Neural cell (in vitro differentiated cells): ENCODE measurements around the gene FAM210A. TPM values are rescaled to one million over a fixed set of nuclear protein-coding genes. Genes with fewer than 3 reads are reported as not detected.

ENCODE experiments used
- H2AFZ ChIP-seq: fragments of 200-600, 300-800 bp; sonication (generic), shearing (Covaris generic); 2 replicates; pipeline ENCODE4 v1.6.0; 2014; ENCODE audit warnings: low read depth, mild to moderate bottlenecking, antibody characterized with exemption, low read length, moderate library complexity
- H3F3A ChIP-seq: fragments of 200-600 bp; shearing (Covaris generic); 2 replicates; pipeline ENCODE4 v1.6.1; 2016; ENCODE audit warnings: mild to moderate bottlenecking, moderate library complexity, mixed read lengths, antibody characterized with exemption, low read length; ENCODE audit not compliant: insufficient read depth, poor library complexity, severe bottlenecking
- H3K27ac ChIP-seq: fragments of 200-600, 300-800 bp; sonication (generic), shearing (Covaris generic); 2 replicates; pipeline ENCODE4 v1.5.1; 2014; ENCODE audit warnings: mild to moderate bottlenecking, low read length, moderate library complexity
- H3K27me3 ChIP-seq: fragments of 300-800, 200-600 bp; sonication (generic), shearing (Covaris generic); 2 replicates; pipeline ENCODE4 v1.6.0; 2014; ENCODE audit warnings: mild to moderate bottlenecking, low read depth, low read length, moderate library complexity; ENCODE audit not compliant: insufficient read depth
- H3K36me3 ChIP-seq: fragments of 300-800, 200-600 bp; sonication (generic), shearing (Covaris generic); 2 replicates; pipeline ENCODE4 v1.5.1; 2014; ENCODE audit warnings: mild to moderate bottlenecking, antibody characterized with exemption, low read length, moderate library complexity; ENCODE audit not compliant: insufficient read depth
- H3K4me2 ChIP-seq: fragments of 300-800, 200-600 bp; sonication (generic), shearing (Covaris generic); 2 replicates; pipeline ENCODE4 v1.6.0; 2014; ENCODE audit warnings: mild to moderate bottlenecking, low read length
- H3K4me3 ChIP-seq: fragments of 300-800, 200-600 bp; sonication (generic), shearing (Covaris generic); 2 replicates; pipeline ENCODE4 v1.5.1; 2014; ENCODE audit warnings: mild to moderate bottlenecking, low read length, moderate library complexity
- H3K79me2 ChIP-seq: fragments of 200-600 bp; shearing (Covaris generic); replicated peaks from 2 replicates; pipeline ENCODE4 v1.6.0; 2014; ENCODE audit warnings: mild to moderate bottlenecking, low read length, moderate library complexity; ENCODE audit not compliant: insufficient read depth
- H3K9ac ChIP-seq: fragments of 300-800, 200-600 bp; sonication (generic), shearing (Covaris generic); 2 replicates; pipeline ENCODE4 v1.6.1; 2016; ENCODE audit warnings: mild to moderate bottlenecking, low read length, mixed read lengths
- H3K9me2 ChIP-seq: fragments of 200-600 bp; shearing (Covaris generic); 2 replicates; pipeline ENCODE4 v1.6.1; 2016; ENCODE audit warnings: mild to moderate bottlenecking, low read length, mixed read lengths; ENCODE audit not compliant: insufficient read depth
- H3K9me3 ChIP-seq: fragments of 200-600, 300-800 bp; sonication (generic), shearing (Covaris generic); 2 replicates; pipeline ENCODE4 v1.6.1; 2016; ENCODE audit warnings: mild to moderate bottlenecking, mixed run types, low read length, moderate library complexity, mixed read lengths
- H4K20me1 ChIP-seq: fragments of 200-600 bp; shearing (Covaris generic); 2 replicates; pipeline ENCODE4 v1.6.1; 2016; ENCODE audit warnings: mild to moderate bottlenecking, mixed run types; ENCODE audit not compliant: insufficient read depth
- EP300 ChIP-seq: fragments of 450-650 bp; conservative IDR thresholded peaks from 2 replicates; pipeline ENCODE4 v1.6.1; 2014; ENCODE audit warnings: antibody characterized with exemption, mild to moderate bottlenecking, moderate library complexity; ENCODE audit not compliant: poor library complexity, severe bottlenecking
- EZH2 ChIP-seq: fragments of 200-600, 300-800 bp; shearing (Covaris generic), sonication (generic); IDR thresholded peaks from 2 replicates; pipeline ENCODE4 v1.6.1; 2014; ENCODE audit warnings: antibody characterized with exemption, low read length, borderline replicate concordance, mild to moderate bottlenecking; ENCODE audit not compliant: insufficient read depth, poor library complexity, severe bottlenecking
- MXI1 ChIP-seq: fragments of 450-650 bp; conservative IDR thresholded peaks from 2 replicates; pipeline ENCODE4 v1.6.1; 2014; ENCODE audit warnings: antibody characterized with exemption, mild to moderate bottlenecking; ENCODE audit not compliant: poor library complexity, severe bottlenecking
- POLR2AphosphoS5 ChIP-seq: IDR thresholded peaks from 2 replicates; pipeline ENCODE4 v1.6.1; 2012
- RAD21 ChIP-seq: fragments of 450-650 bp; conservative IDR thresholded peaks from 2 replicates; pipeline ENCODE4 v1.6.1; 2014; ENCODE audit warnings: antibody characterized with exemption, mild to moderate bottlenecking, moderate library complexity
- SMC3 ChIP-seq: fragments of 450-650 bp; conservative IDR thresholded peaks from 2 replicates; pipeline ENCODE4 v1.6.1; 2014; ENCODE audit warnings: antibody characterized with exemption, mild to moderate bottlenecking, moderate library complexity; ENCODE audit not compliant: poor library complexity
- TAF1 ChIP-seq: IDR thresholded peaks from 2 replicates; pipeline ENCODE4 v1.6.1; 2012; ENCODE audit warnings: low read depth
- polyA plus RNA-seq: library from polyadenylated mRNA; depleted of rRNA; stranded (reverse); fragments of >200 nt; gene quantifications from 2 replicates; pipeline ENCODE4 v1.2.3, GENCODE V29; 2014
- TF ChIP-seq, protein P1 (sequence below): IDR thresholded peaks from 2 replicates; pipeline ENCODE4 v1.6.1; 2012; ENCODE audit warnings: borderline replicate concordance
- TF ChIP-seq, protein P2 (sequence below): fragments of 450-650 bp; IDR thresholded peaks from 2 replicates; pipeline ENCODE4 v1.5.1; 2014; ENCODE audit warnings: antibody characterized with exemption, mild to moderate bottlenecking, moderate library complexity; ENCODE audit not compliant: poor library complexity, severe bottlenecking

FAM210A gene
- polyA plus RNA-seq, 1 donor from 2014 or later = 11.5 TPM

DNA sequence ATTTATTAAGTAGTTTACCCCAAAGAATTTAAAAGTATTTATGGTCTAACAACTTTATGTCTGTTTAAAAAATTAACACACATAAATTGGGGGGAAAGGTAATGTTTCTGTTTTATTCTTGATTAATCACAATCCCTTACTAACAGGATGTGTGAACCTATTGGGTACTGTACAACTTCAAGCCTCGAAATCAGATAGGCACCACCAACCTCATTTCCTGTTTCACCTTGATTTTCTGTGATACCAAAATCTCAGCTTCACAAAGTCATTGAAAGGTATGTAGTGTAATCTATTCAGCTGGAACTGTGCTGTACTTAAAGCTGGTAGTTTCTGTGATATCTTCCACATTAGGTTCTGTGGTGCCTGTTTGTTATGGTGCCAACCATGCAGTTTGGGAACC lies 4.1 kb upstream of the FAM210A start:
- no peaks in the 10 kb centered on the region for H3K9me3 ChIP-seq
- no peaks in the 10 kb centered on the region for H3K27me3 ChIP-seq
- no peak overlapping the region for H3K9ac ChIP-seq
- TF ChIP-seq MXI1 (no peak), SMC3 (no peak), TAF1 (no peak), RAD21 (no peak), POLR2AphosphoS5 (no peak), EZH2 (no peak), EP300 (no peak)
- TF ChIP-seq, protein P1, sequence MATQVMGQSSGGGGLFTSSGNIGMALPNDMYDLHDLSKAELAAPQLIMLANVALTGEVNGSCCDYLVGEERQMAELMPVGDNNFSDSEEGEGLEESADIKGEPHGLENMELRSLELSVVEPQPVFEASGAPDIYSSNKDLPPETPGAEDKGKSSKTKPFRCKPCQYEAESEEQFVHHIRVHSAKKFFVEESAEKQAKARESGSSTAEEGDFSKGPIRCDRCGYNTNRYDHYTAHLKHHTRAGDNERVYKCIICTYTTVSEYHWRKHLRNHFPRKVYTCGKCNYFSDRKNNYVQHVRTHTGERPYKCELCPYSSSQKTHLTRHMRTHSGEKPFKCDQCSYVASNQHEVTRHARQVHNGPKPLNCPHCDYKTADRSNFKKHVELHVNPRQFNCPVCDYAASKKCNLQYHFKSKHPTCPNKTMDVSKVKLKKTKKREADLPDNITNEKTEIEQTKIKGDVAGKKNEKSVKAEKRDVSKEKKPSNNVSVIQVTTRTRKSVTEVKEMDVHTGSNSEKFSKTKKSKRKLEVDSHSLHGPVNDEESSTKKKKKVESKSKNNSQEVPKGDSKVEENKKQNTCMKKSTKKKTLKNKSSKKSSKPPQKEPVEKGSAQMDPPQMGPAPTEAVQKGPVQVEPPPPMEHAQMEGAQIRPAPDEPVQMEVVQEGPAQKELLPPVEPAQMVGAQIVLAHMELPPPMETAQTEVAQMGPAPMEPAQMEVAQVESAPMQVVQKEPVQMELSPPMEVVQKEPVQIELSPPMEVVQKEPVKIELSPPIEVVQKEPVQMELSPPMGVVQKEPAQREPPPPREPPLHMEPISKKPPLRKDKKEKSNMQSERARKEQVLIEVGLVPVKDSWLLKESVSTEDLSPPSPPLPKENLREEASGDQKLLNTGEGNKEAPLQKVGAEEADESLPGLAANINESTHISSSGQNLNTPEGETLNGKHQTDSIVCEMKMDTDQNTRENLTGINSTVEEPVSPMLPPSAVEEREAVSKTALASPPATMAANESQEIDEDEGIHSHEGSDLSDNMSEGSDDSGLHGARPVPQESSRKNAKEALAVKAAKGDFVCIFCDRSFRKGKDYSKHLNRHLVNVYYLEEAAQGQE = no peak
- TF ChIP-seq, protein P2, sequence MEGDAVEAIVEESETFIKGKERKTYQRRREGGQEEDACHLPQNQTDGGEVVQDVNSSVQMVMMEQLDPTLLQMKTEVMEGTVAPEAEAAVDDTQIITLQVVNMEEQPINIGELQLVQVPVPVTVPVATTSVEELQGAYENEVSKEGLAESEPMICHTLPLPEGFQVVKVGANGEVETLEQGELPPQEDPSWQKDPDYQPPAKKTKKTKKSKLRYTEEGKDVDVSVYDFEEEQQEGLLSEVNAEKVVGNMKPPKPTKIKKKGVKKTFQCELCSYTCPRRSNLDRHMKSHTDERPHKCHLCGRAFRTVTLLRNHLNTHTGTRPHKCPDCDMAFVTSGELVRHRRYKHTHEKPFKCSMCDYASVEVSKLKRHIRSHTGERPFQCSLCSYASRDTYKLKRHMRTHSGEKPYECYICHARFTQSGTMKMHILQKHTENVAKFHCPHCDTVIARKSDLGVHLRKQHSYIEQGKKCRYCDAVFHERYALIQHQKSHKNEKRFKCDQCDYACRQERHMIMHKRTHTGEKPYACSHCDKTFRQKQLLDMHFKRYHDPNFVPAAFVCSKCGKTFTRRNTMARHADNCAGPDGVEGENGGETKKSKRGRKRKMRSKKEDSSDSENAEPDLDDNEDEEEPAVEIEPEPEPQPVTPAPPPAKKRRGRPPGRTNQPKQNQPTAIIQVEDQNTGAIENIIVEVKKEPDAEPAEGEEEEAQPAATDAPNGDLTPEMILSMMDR = no peak
- no peaks in the 10 kb centered on the region for H4K20me1 ChIP-seq
- H2AFZ ChIP-seq = no peak overlapping the region
- H3K4me2 ChIP-seq = no peak overlapping the region
- H3K27ac ChIP-seq = no peak overlapping the region
- no peaks in the 10 kb centered on the region for H3K36me3 ChIP-seq
- H3K79me2 ChIP-seq = peaks cover 38% of the 10 kb centered on the region
- H3K4me3 ChIP-seq = no peak overlapping the region
- H3K9me2 ChIP-seq = no peaks in the 10 kb centered on the region
- no peaks in the 10 kb centered on the region for H3F3A ChIP-seq

DNA sequence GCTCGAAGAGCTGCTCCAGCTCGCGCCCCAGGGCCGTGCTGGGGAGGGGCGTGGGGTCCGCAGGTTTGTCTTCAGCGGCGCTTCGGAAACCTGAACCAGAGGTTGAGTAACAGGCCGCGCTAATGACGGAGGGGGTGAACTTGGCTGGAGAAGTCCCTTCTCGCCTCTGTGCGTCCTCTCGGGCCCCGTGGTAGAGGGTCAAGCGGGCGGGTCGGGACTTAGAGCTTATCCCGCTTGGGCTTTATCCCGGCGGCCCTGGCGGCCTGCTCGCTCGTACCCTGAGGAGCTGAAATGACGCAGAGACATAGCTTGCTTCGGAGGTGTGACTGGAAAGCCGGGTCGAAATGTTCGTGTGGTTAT lies 594 bp upstream of the FAM210A start:
- Histone ChIP-seq H3K4me3 (peak overlapping the region; percentile 88), H3K36me3 (no peaks in the 10 kb centered on the region), H3K9me3 (no peaks in the 10 kb centered on the region), H3K27ac (peak overlapping the region; percentile 91), H3K9me2 (no peaks in the 10 kb centered on the region), H3K4me2 (peak overlapping the region; percentile 90), H3K9ac (peak overlapping the region; percentile 87), H2AFZ (peak overlapping the region; percentile 80), H3K27me3 (no peaks in the 10 kb centered on the region), H3K79me2 (peaks cover 50% of the 10 kb centered on the region), H4K20me1 (no peaks in the 10 kb centered on the region), H3F3A (no peaks in the 10 kb centered on the region)
- TF ChIP-seq, protein P1 = no peak
- TF ChIP-seq EP300 (no peak), EZH2 (no peak), TAF1 (no peak), POLR2AphosphoS5 (no peak), RAD21 (no peak), MXI1 (no peak), SMC3 (no peak)
- TF ChIP-seq, protein P2 = no peak
